ENCODE results near the gene TBCCD1. TPM values are rescaled to one million over a fixed set of nuclear protein-coding genes. Genes with fewer than 3 reads are reported as not detected.
A peak's percentile ranks its signal among the peaks of the same experiment; 100 is the strongest.

Gene TBCCD1, protein sequence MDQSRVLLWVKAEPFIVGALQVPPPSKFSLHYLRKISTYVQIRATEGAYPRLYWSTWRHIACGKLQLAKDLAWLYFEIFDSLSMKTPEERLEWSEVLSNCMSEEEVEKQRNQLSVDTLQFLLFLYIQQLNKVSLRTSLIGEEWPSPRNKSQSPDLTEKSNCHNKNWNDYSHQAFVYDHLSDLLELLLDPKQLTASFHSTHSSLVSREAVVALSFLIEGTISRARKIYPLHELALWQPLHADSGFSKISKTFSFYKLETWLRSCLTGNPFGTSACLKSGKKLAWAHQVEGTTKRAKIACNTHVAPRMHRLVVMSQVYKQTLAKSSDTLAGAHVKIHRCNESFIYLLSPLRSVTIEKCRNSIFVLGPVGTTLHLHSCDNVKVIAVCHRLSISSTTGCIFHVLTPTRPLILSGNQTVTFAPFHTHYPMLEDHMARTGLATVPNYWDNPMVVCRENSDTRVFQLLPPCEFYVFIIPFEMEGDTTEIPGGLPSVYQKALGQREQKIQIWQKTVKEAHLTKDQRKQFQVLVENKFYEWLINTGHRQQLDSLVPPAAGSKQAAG
- total RNA-seq (2021): 7.4 and 8.6 TPM in 2 replicates
- long read RNA-seq, transcript TBCCD1-203 (8 exons, 3,058 nt): minor isoform, 6 of 85 reads
- long read RNA-seq, transcript TBCCD1-201 (8 exons, 2,441 nt): major isoform, 59 of 85 reads
- long read RNA-seq, partial matches to known transcripts: 2 of 85 reads
- long read RNA-seq, other reads (novel, unspliced or antisense): 18 of 85 reads

DNA sequence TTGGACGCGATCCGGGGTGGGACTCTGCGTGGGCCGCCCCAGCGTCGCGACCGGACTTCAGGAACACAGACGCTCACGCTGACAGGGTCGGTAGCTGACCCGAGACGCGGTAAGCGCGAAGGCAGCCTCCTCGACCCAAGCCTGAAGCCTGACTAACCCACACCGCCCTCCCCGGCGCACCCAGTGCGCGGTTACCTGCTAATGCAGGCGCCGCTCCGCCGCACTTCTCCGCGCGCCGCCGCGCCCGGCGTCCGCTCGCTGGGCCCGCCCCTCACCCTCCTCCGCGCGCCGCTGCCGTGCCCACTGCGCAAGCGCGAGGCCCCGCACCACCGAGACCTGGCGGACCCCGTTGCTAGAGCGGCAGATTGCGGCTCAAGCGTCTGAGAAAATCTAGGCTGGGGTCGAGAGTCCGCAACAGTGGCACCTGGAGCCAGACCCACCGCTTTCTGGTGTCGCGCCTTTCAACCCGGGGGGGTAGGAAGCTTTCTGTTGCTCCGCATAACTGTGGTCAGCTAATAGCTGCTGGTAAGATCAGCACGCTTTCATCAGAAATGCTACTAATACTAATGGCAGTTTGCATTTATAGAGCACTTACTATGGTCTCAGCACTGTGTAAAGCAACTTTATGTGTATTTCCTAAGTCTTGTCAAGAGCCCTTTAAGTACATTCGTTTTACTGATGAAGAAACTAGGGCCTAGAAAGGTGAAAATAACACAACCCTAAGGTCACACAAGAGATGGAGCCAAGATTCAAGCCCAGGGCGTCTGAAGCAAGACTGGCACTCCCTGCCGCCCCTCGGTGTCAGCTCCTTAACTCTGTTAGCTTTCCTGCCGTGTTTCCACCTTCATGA lies at the start of gene TBCCD1:
TBCCD1 (minus strand) TSS at position 268 of the 850 bp plus-strand sequence. CDS start 3,010 bp downstream, outside the sequence.
- Histone ChIP-seq H4K91ac (ENCODE audit: insufficient read length, low read depth, low read length) (no peak within 1 kb of the TSS), H4K5ac (ENCODE audit: insufficient read length, low read depth, low read length) (no peak within 1 kb of the TSS), H3K4ac (ENCODE audit: low read depth, low read length) (no peak within 1 kb of the TSS), H3T11ph (ENCODE audit: low read length) (no peak within 1 kb of the TSS), H3K56ac (ENCODE audit: insufficient read length, low read depth, low read length) (no peak within 1 kb of the TSS), H3K14ac (ENCODE audit: insufficient read depth, low read length) (no peak within 1 kb of the TSS), H3K27me3 (ENCODE audit: insufficient read depth, low read length) (no peaks in the 10 kb centered on the region), H3K18ac (ENCODE audit: insufficient read length, low read depth, low read length) (peak within 1 kb of the TSS; percentile 5), H3K79me2 (ENCODE audit: insufficient read depth, low read length) (peaks cover 7% of the 10 kb centered on the region), H2AFZ (ENCODE audit: low read length) (peak within 1 kb of the TSS; percentile 12), H3K23me2 (ENCODE audit: insufficient read length, low read depth, low read length, poor library complexity, severe bottlenecking) (peaks cover 10% of the 10 kb centered on the region), H2BK20ac (ENCODE audit: low read depth, low read length, poor library complexity, severe bottlenecking) (no peak within 1 kb of the TSS), H3K4me2 (ENCODE audit: insufficient read depth, insufficient read length, low read length) (peak within 1 kb of the TSS; percentile 91), H2BK15ac (ENCODE audit: low read depth, low read length) (no peak within 1 kb of the TSS), H3K9ac (ENCODE audit: extremely low read depth, insufficient read length, low read length) (peak within 1 kb of the TSS; percentile 70), H3K27ac (ENCODE audit: insufficient read length, low read depth, low read length) (peak within 1 kb of the TSS; percentile 24), H4K8ac (replicated peaks; ENCODE audit: insufficient read length, low read depth, low read length) (no peak within 1 kb of the TSS), H3K23ac (ENCODE audit: insufficient read length, low read depth, low read length) (no peak within 1 kb of the TSS), H2BK120ac (ENCODE audit: low read depth, low read length, poor library complexity, severe bottlenecking) (no peak within 1 kb of the TSS), H3K79me1 (ENCODE audit: insufficient read depth, low read depth, low read length, poor library complexity, severe bottlenecking) (no peaks in the 10 kb centered on the region), H3K9me3 (ENCODE audit: control insufficient read depth, low read depth, low read length) (no peaks in the 10 kb centered on the region), H2AK5ac (ENCODE audit: insufficient read length, low read length) (no peak within 1 kb of the TSS), H2BK12ac (ENCODE audit: insufficient read length, low read depth, low read length) (no peak within 1 kb of the TSS), H2BK5ac (ENCODE audit: insufficient read length, low read length) (no peak within 1 kb of the TSS), H3K4me1 (ENCODE audit: insufficient read depth, low read length) (no peaks in the 10 kb centered on the region), H4K20me1 (ENCODE audit: control insufficient read depth, insufficient read depth, insufficient read length) (peaks cover 3% of the 10 kb centered on the region)
- Mint-ChIP-seq H3K4me1 (peaks cover 22 to 28% of the 10 kb centered on the region in 2 experiments), H3K27ac (peak within 1 kb of the TSS; percentile 88 to 91 (median 91); a peak in 6 of 7 replicates), H3K4me3 (peak within 1 kb of the TSS; percentile 87 to 89), H3K9me3 (no peaks in the 10 kb centered on the region), H3K27me3 (ENCODE audit: low read depth) (no peaks in the 10 kb centered on the region), H3K36me3 (ENCODE audit: insufficient read depth in 1 of 3, low read depth in 3 of 3) (peaks cover 0 to under 1% (median under 1%) of the 10 kb centered on the region in 3 experiments; a peak in 5 of 7 replicates)
- no CpG with 5 or more reads among the region's 66 CpGs for WGBS (ENCODE audit: extremely low coverage, insufficient read length, low lambda C conversion rate)
- peak; percentile 94 for DNase-seq
- TF ChIP-seq, protein P1, sequence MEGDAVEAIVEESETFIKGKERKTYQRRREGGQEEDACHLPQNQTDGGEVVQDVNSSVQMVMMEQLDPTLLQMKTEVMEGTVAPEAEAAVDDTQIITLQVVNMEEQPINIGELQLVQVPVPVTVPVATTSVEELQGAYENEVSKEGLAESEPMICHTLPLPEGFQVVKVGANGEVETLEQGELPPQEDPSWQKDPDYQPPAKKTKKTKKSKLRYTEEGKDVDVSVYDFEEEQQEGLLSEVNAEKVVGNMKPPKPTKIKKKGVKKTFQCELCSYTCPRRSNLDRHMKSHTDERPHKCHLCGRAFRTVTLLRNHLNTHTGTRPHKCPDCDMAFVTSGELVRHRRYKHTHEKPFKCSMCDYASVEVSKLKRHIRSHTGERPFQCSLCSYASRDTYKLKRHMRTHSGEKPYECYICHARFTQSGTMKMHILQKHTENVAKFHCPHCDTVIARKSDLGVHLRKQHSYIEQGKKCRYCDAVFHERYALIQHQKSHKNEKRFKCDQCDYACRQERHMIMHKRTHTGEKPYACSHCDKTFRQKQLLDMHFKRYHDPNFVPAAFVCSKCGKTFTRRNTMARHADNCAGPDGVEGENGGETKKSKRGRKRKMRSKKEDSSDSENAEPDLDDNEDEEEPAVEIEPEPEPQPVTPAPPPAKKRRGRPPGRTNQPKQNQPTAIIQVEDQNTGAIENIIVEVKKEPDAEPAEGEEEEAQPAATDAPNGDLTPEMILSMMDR (conservative IDR thresholded peaks at IDR 0.05): no peak

All from H9 (cell line).